Memory B cell (primary cell): ENCODE data around the gene PRLH.
"Not testable (repeated sequence)": the region's sequence is repeated elsewhere in the genome, so short reads cannot be mapped to it uniquely, and the experiment has no call there.

Source experiments
- ATAC-seq: fragments of 150-1000 bp; cut with Tn5 transposase; 2 replicates; pipeline ENCODE4 v1.10.0; 2021; ENCODE audit warnings: low read depth, mild to moderate bottlenecking, moderate library complexity
- DNase-seq, 2 donors: peaks; one replicate each; pipeline ENCODE4 v3.0.0; 2022; ENCODE audit warnings: low spot score in 2 of 2
- H3K27ac Mint-ChIP-seq: one replicate; pipeline ENCODE4 v1.8.0; 2022; ENCODE audit warnings: mild to moderate bottlenecking, moderate library complexity, mixed read lengths
- H3K27me3 Mint-ChIP-seq: one replicate; pipeline ENCODE4 v1.8.0; 2022; ENCODE audit warnings: mixed read lengths
- H3K36me3 Mint-ChIP-seq: one replicate; pipeline ENCODE4 v1.8.0; 2022; ENCODE audit warnings: mild to moderate bottlenecking, mixed read lengths
- H3K4me1 Mint-ChIP-seq: one replicate; pipeline ENCODE4 v1.8.0; 2022; ENCODE audit warnings: mixed read lengths
- H3K4me3 Mint-ChIP-seq: one replicate; pipeline ENCODE4 v1.8.0; 2022; ENCODE audit warnings: mild to moderate bottlenecking, moderate library complexity, mixed read lengths
- H3K9me3 Mint-ChIP-seq: one replicate; pipeline ENCODE4 v1.8.0; 2022; ENCODE audit warnings: mixed read lengths

PRLH gene

GRCh38 chr2:237591141-237591881 lies 24.9 kb downstream of the PRLH start:
- H3K27ac Mint-ChIP-seq: no peak overlapping the region
- peak; percentile 37 for ATAC-seq

GRCh38 chr2:237592425-237592980 lies 26.1 kb downstream of the PRLH start:
- Mint-ChIP-seq H3K4me3 (no peak overlapping the region), H3K9me3 (no peaks in the 10 kb centered on the region), H3K27me3 (no peaks in the 10 kb centered on the region), H3K27ac (no peak overlapping the region), H3K4me1 (peaks cover 11% of the 10 kb centered on the region), H3K36me3 (no peaks in the 10 kb centered on the region)
- no peak for ATAC-seq
- no peak for DNase-seq

More at GRCh38 chr2:237591141-237591881, 24.9 kb downstream of the PRLH start:
- no peaks in the 10 kb centered on the region for H3K36me3 Mint-ChIP-seq
- peaks cover 11% of the 10 kb centered on the region for H3K4me1 Mint-ChIP-seq
- no peaks in the 10 kb centered on the region for H3K9me3 Mint-ChIP-seq
- DNase-seq: no peak
- H3K4me3 Mint-ChIP-seq: no peak overlapping the region
- H3K27me3 Mint-ChIP-seq: no peaks in the 10 kb centered on the region

GRCh38 chr2:237593036-237593435 lies 26.7 kb downstream of the PRLH start:
- Mint-ChIP-seq H3K27ac (no peak overlapping the region), H3K4me3 (no peak overlapping the region), H3K9me3 (no peaks in the 10 kb centered on the region), H3K36me3 (no peaks in the 10 kb centered on the region), H3K4me1 (peaks cover 11% of the 10 kb centered on the region), H3K27me3 (no peaks in the 10 kb centered on the region)
- ATAC-seq (no peak), DNase-seq (no peak)

GRCh38 chr2:237593596-237594320 lies 27.4 kb downstream of the PRLH start:
- no peaks in the 10 kb centered on the region for H3K36me3 Mint-ChIP-seq
- H3K4me1 Mint-ChIP-seq: peaks cover 11% of the 10 kb centered on the region
- H3K9me3 Mint-ChIP-seq: no peaks in the 10 kb centered on the region
- no peak overlapping the region for H3K4me3 Mint-ChIP-seq
- no peaks in the 10 kb centered on the region for H3K27me3 Mint-ChIP-seq
- no peak for DNase-seq
- peak; percentile 29 for ATAC-seq
- H3K27ac Mint-ChIP-seq: peak overlapping the region; percentile 19

GRCh38 chr2:237594514-237594871 lies 28.1 kb downstream of the PRLH start:
- no peak for DNase-seq
- Mint-ChIP-seq H3K4me1 (peaks cover 11% of the 10 kb centered on the region), H3K9me3 (no peaks in the 10 kb centered on the region), H3K36me3 (no peaks in the 10 kb centered on the region), H3K27ac (no peak overlapping the region), H3K27me3 (no peaks in the 10 kb centered on the region), H3K4me3 (no peak overlapping the region)
- ATAC-seq: no peak

GRCh38 chr2:237595829-237596519 lies 29.6 kb downstream of the PRLH start:
- not testable (repeated sequence) for ATAC-seq, H3K36me3 Mint-ChIP-seq, H3K27ac Mint-ChIP-seq, H3K27me3 Mint-ChIP-seq, H3K9me3 Mint-ChIP-seq, H3K4me3 Mint-ChIP-seq, H3K4me1 Mint-ChIP-seq, DNase-seq

- Mint-ChIP-seq H3K4me3 (no peak overlapping the region), H3K27ac (no peak overlapping the region), H3K27me3 (no peaks in the 10 kb centered on the region), H3K4me1 (peaks cover 4% of the 10 kb centered on the region), H3K9me3 (no peaks in the 10 kb centered on the region), H3K36me3 (no peaks in the 10 kb centered on the region)
- DNase-seq (no peak), ATAC-seq (no peak)
Measured at GRCh38 chr2:237596520-237597195, 30.3 kb downstream of the PRLH start.

- H3K4me1 Mint-ChIP-seq: peaks cover 3% of the 10 kb centered on the region
- no peak overlapping the region for H3K4me3 Mint-ChIP-seq
- H3K36me3 Mint-ChIP-seq: no peaks in the 10 kb centered on the region
- no peak for ATAC-seq
- no peaks in the 10 kb centered on the region for H3K27me3 Mint-ChIP-seq
- no peaks in the 10 kb centered on the region for H3K9me3 Mint-ChIP-seq
- no peak overlapping the region for H3K27ac Mint-ChIP-seq
- DNase-seq: no peak
Measured at GRCh38 chr2:237597196-237598145, 31.1 kb downstream of the PRLH start.

GRCh38 chr2:237598468-237599208 lies 32.3 kb downstream of the PRLH start:
- no peaks in the 10 kb centered on the region for H3K36me3 Mint-ChIP-seq
- H3K4me3 Mint-ChIP-seq: no peak overlapping the region
- no peaks in the 10 kb centered on the region for H3K9me3 Mint-ChIP-seq
- H3K27ac Mint-ChIP-seq: peak overlapping the region; percentile 29
- no peak for ATAC-seq
- DNase-seq: no peak
- H3K4me1 Mint-ChIP-seq: peaks cover 10% of the 10 kb centered on the region
- no peaks in the 10 kb centered on the region for H3K27me3 Mint-ChIP-seq

- no peak for DNase-seq
- Mint-ChIP-seq H3K36me3 (no peaks in the 10 kb centered on the region), H3K27ac (no peak overlapping the region), H3K9me3 (no peaks in the 10 kb centered on the region), H3K4me1 (peaks cover 11% of the 10 kb centered on the region), H3K4me3 (no peak overlapping the region), H3K27me3 (no peaks in the 10 kb centered on the region)
- ATAC-seq: no peak
Measured at GRCh38 chr2:237599465-237600110, 33.2 kb downstream of the PRLH start.

- Mint-ChIP-seq H3K27ac (peak overlapping the region; percentile 91), H3K4me3 (no peak overlapping the region), H3K27me3 (no peaks in the 10 kb centered on the region), H3K36me3 (no peaks in the 10 kb centered on the region), H3K4me1 (peaks cover 11% of the 10 kb centered on the region), H3K9me3 (no peaks in the 10 kb centered on the region)
- no peak for ATAC-seq
- DNase-seq: no peak
Measured at GRCh38 chr2:237600205-237600846, 34.0 kb downstream of the PRLH start.
